Vagina (tissue), 2 donors: ENCODE data around the gene FAIM2.

Source experiments
- POLR2AphosphoS5 ChIP-seq, 2 donors: sonication (generic); formaldehyde crosslinking; IDR thresholded peaks; one replicate each; pipeline ENCODE4 v1.9.0; 2017; ENCODE audit warnings: antibody characterized with exemption in 2 of 2, mild to moderate bottlenecking in 2 of 2, low read depth in 1 of 2; ENCODE audit not compliant: insufficient read depth in 1 of 2
- TF ChIP-seq, protein P1 (sequence below), 3 experiments: fragments of 450-650 bp in 2 of 3; fragments of 200-600 bp in 1 of 3; sonication (generic) in 1 of 3; IDR thresholded peaks; one replicate each; pipeline ENCODE4 v1.5.1; 2017 to 2019; ENCODE audit warnings: antibody characterized with exemption in 3 of 3, mild to moderate bottlenecking in 2 of 3, moderate library complexity in 2 of 3

DNA sequence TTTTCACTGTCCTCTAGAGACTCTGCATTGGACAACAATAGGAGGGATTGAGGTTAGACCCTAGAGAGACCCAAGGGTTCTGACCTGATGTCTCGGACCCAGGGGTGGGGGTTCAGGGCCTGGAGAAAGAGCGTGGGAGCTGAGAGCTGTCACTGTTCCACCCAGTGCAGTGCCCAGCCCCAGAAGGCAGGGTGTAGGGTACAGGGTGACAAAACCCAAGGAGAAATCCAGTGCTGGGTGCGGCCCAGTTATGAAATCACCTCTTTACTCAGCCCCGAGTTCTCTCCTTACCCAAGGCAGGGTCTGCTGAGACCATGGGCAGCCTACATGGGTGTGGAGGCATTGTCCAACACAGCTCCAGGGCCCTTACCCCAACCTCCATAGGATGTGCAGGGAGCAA, 49.5 kb upstream of the FAIM2 start:
- TF ChIP-seq, protein P1, sequence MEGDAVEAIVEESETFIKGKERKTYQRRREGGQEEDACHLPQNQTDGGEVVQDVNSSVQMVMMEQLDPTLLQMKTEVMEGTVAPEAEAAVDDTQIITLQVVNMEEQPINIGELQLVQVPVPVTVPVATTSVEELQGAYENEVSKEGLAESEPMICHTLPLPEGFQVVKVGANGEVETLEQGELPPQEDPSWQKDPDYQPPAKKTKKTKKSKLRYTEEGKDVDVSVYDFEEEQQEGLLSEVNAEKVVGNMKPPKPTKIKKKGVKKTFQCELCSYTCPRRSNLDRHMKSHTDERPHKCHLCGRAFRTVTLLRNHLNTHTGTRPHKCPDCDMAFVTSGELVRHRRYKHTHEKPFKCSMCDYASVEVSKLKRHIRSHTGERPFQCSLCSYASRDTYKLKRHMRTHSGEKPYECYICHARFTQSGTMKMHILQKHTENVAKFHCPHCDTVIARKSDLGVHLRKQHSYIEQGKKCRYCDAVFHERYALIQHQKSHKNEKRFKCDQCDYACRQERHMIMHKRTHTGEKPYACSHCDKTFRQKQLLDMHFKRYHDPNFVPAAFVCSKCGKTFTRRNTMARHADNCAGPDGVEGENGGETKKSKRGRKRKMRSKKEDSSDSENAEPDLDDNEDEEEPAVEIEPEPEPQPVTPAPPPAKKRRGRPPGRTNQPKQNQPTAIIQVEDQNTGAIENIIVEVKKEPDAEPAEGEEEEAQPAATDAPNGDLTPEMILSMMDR (IDR thresholded peaks at IDR 0.05) = no peak
- TF ChIP-seq POLR2AphosphoS5 (IDR thresholded peaks at IDR 0.05; ENCODE audit: insufficient read depth in 1 of 2, low read depth in 1 of 2) = no peak
